AG09319 (cell line): ENCODE measurements around the gene HIVEP1.

Experiments
- DNase-seq: peaks from one replicate; pipeline ENCODE4 v3.0.0-alpha.2; 2010; ENCODE audit warnings: low read depth; ENCODE audit errors: extremely low read depth
- CTCF ChIP-seq: IDR thresholded peaks from 2 replicates; pipeline ENCODE4 v1.5.1; 2011; ENCODE audit warnings: low read depth, mild to moderate bottlenecking, inconsistent platforms, low read length, moderate library complexity

HIVEP1 gene

GRCh38 chr6:12110523-12111362, 98.6 kb downstream of the HIVEP1 start:
- no peak for DNase-seq
- TF ChIP-seq CTCF = no peak

- no peak for DNase-seq
- TF ChIP-seq CTCF = no peak
Measured at GRCh38 chr6:12111363-12111670, 99.2 kb downstream of the HIVEP1 start.

- DNase-seq = no peak
- TF ChIP-seq CTCF = no peak
Measured at GRCh38 chr6:12112540-12113189, 100.6 kb downstream of the HIVEP1 start.

- no peak for TF ChIP-seq CTCF
- DNase-seq = no peak
Measured at GRCh38 chr6:12113190-12113577, 101.1 kb downstream of the HIVEP1 start.

- no peak for DNase-seq
- TF ChIP-seq CTCF = no peak
Measured at GRCh38 chr6:12114055-12114503, 102.0 kb downstream of the HIVEP1 start.

- DNase-seq = no peak
- no peak for TF ChIP-seq CTCF
Measured at GRCh38 chr6:12115001-12115400, 102.9 kb downstream of the HIVEP1 start.

GRCh38 chr6:12115492-12115891, 103.4 kb downstream of the HIVEP1 start:
- no peak for TF ChIP-seq CTCF
- DNase-seq = no peak
